Epithelial cell of esophagus (primary cell): ENCODE measurements around the gene KLHL34.

Source experiments
- DNase-seq: peaks from one replicate; pipeline ENCODE4 v3.0.0; 2010; ENCODE audit warnings: low read depth
- H3K4me3 ChIP-seq: 2 replicates; pipeline ENCODE4 v1.5.1; 2011; ENCODE audit warnings: mild to moderate bottlenecking, low read length, control low read depth
- TF ChIP-seq, protein P1 (sequence below): IDR thresholded peaks from 2 replicates; pipeline ENCODE4 v1.5.1; 2011; ENCODE audit warnings: low read depth, mild to moderate bottlenecking, low read length, control low read depth, inconsistent platforms; ENCODE audit not compliant: insufficient read depth; ENCODE audit errors: missing control alignments

The KLHL34 gene

GRCh38 chrX:21691512-21692018, 33.4 kb upstream of the KLHL34 start:
- TF ChIP-seq, protein P1, sequence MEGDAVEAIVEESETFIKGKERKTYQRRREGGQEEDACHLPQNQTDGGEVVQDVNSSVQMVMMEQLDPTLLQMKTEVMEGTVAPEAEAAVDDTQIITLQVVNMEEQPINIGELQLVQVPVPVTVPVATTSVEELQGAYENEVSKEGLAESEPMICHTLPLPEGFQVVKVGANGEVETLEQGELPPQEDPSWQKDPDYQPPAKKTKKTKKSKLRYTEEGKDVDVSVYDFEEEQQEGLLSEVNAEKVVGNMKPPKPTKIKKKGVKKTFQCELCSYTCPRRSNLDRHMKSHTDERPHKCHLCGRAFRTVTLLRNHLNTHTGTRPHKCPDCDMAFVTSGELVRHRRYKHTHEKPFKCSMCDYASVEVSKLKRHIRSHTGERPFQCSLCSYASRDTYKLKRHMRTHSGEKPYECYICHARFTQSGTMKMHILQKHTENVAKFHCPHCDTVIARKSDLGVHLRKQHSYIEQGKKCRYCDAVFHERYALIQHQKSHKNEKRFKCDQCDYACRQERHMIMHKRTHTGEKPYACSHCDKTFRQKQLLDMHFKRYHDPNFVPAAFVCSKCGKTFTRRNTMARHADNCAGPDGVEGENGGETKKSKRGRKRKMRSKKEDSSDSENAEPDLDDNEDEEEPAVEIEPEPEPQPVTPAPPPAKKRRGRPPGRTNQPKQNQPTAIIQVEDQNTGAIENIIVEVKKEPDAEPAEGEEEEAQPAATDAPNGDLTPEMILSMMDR, result no peak
- H3K4me3 ChIP-seq, result no peak overlapping the region
- DNase-seq, result no peak

- TF ChIP-seq, protein P1, result no peak
- no peak for DNase-seq
- no peak overlapping the region for H3K4me3 ChIP-seq
Observed at GRCh38 chrX:21683941-21684340, 25.8 kb upstream of the KLHL34 start.

- no peak overlapping the region for H3K4me3 ChIP-seq
- no peak for DNase-seq
- TF ChIP-seq, protein P1, result no peak
Observed at GRCh38 chrX:21678048-21678612, 20.0 kb upstream of the KLHL34 start.

- TF ChIP-seq, protein P1, result no peak
- DNase-seq, result no peak
- no peak overlapping the region for H3K4me3 ChIP-seq
Observed at GRCh38 chrX:21675931-21676330, 17.8 kb upstream of the KLHL34 start.

DNA sequence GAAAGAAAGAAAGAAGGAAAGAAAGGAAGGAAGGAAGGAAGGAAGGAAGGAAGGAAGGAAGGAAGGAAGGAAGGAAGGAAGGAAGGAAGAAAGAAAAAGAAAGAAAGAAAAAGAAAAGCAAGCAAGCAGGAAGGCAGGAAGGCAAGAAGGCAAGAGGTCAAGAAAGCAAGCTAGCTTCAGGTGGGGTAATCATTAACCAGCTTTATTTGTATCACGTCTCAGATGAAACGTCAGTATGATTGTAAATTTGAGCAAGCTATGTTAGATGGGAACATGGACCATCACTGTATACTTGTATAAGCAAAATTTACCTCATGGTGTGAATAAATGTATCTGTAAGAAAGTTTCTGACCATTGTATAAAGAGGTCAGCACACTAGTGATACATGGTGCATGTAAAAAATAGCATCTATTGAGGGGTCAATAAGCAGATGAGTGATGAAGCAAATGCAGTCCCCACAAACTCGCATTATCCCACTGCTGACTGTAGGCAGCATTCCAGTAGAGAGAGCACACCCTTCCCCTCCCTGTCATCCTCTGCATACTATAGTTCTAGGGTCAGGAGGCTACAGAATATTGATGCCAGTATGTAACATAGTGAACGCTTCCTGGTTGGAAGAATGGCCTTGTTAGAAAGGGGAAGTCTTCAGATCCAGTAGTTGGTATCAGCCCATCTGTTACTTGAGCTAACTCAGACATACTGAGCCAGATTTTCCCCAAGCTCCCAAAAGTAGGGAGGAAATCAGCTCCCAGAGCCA, 16.5 kb upstream of the KLHL34 start:
- TF ChIP-seq, protein P1, result no peak
- no peak for DNase-seq
- H3K4me3 ChIP-seq, result no peak overlapping the region

DNA sequence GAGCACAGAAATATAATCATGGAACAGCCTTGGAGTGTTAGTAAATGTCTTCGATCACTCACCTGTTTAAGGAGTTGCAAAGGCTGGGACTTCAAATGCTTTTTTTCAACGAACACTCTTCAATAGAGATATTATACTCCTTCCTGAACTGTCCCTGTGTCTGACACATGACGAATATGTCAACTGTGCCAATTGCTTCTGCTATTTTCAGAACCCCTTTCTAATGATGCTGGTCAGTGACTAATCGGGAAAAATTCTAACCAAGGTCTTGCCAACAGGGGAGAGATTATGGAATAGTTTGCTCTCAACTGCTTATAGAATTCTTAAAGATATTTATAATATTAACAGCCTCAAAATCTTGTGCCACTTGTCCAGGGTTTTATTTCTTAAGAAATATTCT, 8.5 kb upstream of the KLHL34 start:
- TF ChIP-seq, protein P1, result no peak
- DNase-seq, result no peak

More for the DNA sequence above, 8.5 kb upstream of the KLHL34 start:
- no peak overlapping the region for H3K4me3 ChIP-seq
